Measurements from ENCODE around the gene ZMIZ1. TPM values are rescaled to one million over a fixed set of nuclear protein-coding genes. Genes with fewer than 3 reads are reported as not detected.
"Not testable (repeated sequence)": the region's sequence is repeated elsewhere in the genome, so short reads cannot be mapped to it uniquely, and the experiment has no call there.

The ZMIZ1 gene
- total and polyA plus RNA-seq, 12 donors, result 6.6 to 113 (median 55.1) TPM

DNA sequence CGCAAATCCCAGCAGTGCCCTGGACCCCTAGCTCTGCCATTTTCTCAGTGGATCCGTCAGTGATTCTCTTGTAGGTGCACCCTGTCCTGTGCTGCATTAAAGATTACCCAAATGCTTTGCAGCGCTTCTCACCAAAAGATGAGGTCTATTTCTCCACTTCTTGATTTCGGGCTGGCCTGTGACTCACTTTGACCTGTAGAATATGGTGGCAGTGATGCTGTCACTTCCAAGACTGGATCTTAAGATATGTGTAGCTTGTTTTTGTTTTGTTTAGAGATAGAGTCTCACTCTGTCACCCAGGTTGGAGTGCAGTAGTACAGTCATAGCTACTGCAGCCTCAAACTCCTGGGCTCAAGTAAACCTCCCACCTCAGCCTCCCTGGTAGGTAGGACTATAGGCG lies 37.0 kb upstream of the ZMIZ1 start:
- H3K27ac ChIP-seq, result no peak overlapping the region
- WGBS, 4 donors, result 94 to 97% (median 95%) methylated on average over 5 of the region's 5 CpGs
- no peak for TF ChIP-seq POLR2A (IDR thresholded peaks at IDR 0.05)
- TF ChIP-seq, protein P1, sequence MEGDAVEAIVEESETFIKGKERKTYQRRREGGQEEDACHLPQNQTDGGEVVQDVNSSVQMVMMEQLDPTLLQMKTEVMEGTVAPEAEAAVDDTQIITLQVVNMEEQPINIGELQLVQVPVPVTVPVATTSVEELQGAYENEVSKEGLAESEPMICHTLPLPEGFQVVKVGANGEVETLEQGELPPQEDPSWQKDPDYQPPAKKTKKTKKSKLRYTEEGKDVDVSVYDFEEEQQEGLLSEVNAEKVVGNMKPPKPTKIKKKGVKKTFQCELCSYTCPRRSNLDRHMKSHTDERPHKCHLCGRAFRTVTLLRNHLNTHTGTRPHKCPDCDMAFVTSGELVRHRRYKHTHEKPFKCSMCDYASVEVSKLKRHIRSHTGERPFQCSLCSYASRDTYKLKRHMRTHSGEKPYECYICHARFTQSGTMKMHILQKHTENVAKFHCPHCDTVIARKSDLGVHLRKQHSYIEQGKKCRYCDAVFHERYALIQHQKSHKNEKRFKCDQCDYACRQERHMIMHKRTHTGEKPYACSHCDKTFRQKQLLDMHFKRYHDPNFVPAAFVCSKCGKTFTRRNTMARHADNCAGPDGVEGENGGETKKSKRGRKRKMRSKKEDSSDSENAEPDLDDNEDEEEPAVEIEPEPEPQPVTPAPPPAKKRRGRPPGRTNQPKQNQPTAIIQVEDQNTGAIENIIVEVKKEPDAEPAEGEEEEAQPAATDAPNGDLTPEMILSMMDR (IDR thresholded peaks at IDR 0.05), result no peak
- no peak overlapping the region for H3K4me3 ChIP-seq
- intact Hi-C loops (cut with DNase I), result no loop called here
- H3K27me3 ChIP-seq, result no peaks in the 10 kb centered on the region
- peak in 1 of 7 donors; percentile 39 for DNase-seq
- no peaks in the 10 kb centered on the region for H3K9me3 ChIP-seq (replicated peaks in 1 of 3)
- H3K36me3 ChIP-seq (replicated peaks in 1 of 2), result no peaks in the 10 kb centered on the region
- H3K4me1 ChIP-seq (replicated peaks in 1 of 2), result no peaks in the 10 kb centered on the region

DNA sequence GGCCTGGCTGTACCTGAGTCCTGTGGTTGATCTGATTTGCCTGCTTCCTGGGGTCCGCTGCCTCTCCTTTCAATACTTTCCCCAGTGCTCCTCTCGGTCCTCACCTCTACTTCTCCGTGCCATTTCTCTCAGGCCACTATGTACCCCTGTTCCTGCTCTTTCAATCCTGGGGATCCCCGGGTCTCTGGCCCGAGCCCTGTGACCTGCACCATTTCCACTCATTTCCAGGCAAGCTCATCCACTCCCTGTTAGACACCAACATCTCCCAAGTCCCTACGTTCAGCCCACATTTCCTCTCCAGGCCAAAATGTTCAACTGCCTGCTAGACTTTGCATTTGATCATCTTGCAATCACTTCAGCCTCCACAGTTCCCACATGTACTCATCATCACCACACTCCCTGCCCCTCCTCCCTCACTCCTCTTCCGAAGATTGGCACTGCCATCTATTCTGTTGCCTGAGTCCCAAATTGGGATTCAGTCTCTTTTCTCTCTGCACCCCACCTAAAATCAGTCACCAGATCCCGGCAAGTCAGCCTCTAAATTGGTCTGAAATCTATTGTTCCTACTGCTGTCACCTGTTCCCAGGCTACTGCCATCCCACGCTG lies 34.4 kb upstream of the ZMIZ1 start:
- intact Hi-C loops (cut with DNase I), result no loop called here
- DNase-seq, result peak in 1 of 7 donors; percentile 5
- WGBS, 4 donors, result 93 to 95% (median 94%) methylated on average over 9 of the region's 9 CpGs

DNA sequence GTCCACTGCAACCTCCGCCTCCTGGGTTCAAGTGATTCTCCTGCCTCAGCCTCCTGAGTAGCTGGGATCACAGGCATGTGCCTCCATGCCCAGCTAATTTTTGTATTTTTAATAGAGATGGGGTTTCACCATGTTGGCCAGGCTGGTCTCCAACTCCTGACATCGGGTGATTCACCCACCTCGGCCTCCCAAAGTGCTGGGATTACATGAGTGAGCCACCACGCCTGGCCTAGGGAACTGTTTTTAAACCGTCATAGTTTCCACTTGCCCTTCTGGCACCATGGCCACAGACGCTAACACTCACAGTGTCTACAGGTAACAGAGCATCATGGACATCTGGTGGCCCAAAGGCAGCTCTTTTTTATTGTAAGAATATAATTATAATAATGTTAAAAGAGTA lies 32.4 kb upstream of the ZMIZ1 start:
- H3K4me3 ChIP-seq; H3K27ac ChIP-seq; H3K36me3 ChIP-seq (replicated peaks in 1 of 2); H3K9me3 ChIP-seq (replicated peaks in 1 of 3); H3K4me1 ChIP-seq (replicated peaks in 1 of 2); H3K27me3 ChIP-seq; intact Hi-C loops (cut with DNase I): not testable (repeated sequence)
- whole genome bisulfite sequencing, 4 donors, result 79 to 98% (median 85%) methylated on average over 6 of the region's 6 CpGs
- DNase-seq, result peak in 1 of 7 donors; percentile 5

More for the DNA sequence above, 34.4 kb upstream of the ZMIZ1 start:
- Histone ChIP-seq H3K9me3 (replicated peaks in 1 of 3) (no peaks in the 10 kb centered on the region), H3K27me3 (no peaks in the 10 kb centered on the region), H3K4me1 (replicated peaks in 1 of 2) (no peaks in the 10 kb centered on the region), H3K36me3 (replicated peaks in 1 of 2) (no peaks in the 10 kb centered on the region), H3K4me3 (no peak overlapping the region), H3K27ac (no peak overlapping the region)
- TF ChIP-seq POLR2A (IDR thresholded peaks at IDR 0.05), result no peak
- TF ChIP-seq, protein P1 (IDR thresholded peaks at IDR 0.05), result no peak

DNA sequence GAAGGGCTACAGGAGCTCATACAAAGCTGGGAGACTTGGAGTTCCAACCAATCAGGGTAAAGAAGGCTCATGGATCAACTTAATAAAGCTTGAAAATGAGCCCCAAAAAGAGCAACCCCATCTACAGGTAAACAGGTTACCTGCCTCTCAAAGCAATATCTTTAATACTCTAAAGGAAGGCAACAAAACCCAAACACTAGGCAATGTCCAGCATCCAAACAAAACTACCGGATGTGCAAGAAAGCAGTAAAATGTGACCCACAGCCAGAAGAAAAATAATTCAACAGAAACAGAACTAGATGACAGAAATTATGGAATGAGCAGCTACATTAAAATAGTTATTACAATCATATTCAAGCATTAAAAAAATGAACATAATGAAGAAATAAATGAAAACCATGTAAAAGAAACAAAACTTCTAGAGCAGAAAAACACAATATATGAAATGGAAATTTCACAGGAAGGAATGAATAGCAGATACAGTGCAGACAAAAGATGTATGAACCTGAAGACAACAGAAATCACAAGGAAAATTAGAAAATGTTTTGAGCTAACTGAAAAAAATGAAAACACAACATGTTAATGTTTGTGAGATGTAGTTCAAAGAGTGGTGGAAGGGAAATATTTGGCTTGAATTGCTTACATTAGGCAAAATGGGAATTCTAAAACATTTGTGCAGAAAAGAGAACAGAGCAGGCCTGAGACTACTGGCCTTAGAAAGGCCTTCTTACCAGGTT lies 30.5 kb upstream of the ZMIZ1 start:
- WGBS, 4 donors, result 83 to 94% (median 92%) methylated on average over 1 of the region's 1 CpG
- Histone ChIP-seq H3K9me3 (replicated peaks in 1 of 3) (no peaks in the 10 kb centered on the region), H3K4me1 (replicated peaks in 1 of 2) (no peaks in the 10 kb centered on the region), H3K27me3 (no peaks in the 10 kb centered on the region), H3K36me3 (replicated peaks in 1 of 2) (no peaks in the 10 kb centered on the region), H3K27ac (no peak overlapping the region), H3K4me3 (no peak overlapping the region)
- intact Hi-C loops (cut with DNase I), result no loop called here
- no peak for TF ChIP-seq POLR2A (IDR thresholded peaks at IDR 0.05)
- TF ChIP-seq, protein P1 (IDR thresholded peaks at IDR 0.05), result no peak
- no peak for DNase-seq

DNA sequence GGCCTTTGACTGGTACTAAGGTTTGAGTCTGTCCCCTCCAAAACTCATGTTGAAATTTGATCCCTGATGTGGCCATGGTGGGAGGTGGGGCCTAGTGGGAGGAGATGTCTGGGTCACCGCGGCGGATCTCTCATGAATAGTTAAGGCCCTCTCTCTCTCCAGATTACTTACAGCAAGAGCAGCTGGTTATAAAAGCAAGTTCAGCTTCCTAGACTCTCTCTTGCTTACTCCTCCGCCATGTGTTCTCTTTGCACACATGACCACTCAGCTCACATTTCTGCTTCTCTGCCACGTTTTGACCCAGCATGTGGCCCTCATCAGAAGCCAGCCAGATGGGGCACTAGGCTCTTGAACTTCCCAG lies 29.9 kb upstream of the ZMIZ1 start:
- Histone ChIP-seq H3K27me3 (no peaks in the 10 kb centered on the region), H3K36me3 (replicated peaks in 1 of 2) (no peaks in the 10 kb centered on the region), H3K4me3 (no peak overlapping the region), H3K4me1 (replicated peaks in 1 of 2) (no peaks in the 10 kb centered on the region), H3K9me3 (replicated peaks in 1 of 3) (no peaks in the 10 kb centered on the region), H3K27ac (no peak overlapping the region)
- 80 to 87% (median 84%) methylated on average over 5 of the region's 5 CpGs for WGBS, 4 donors
- DNase-seq, result no peak
- intact Hi-C loops (cut with DNase I), result no loop called here
- no peak for TF ChIP-seq POLR2A (IDR thresholded peaks at IDR 0.05)
- TF ChIP-seq, protein P1 (IDR thresholded peaks at IDR 0.05), result no peak

Data from adrenal gland (tissue), 12 donors.